ENCODE measurements around the gene AP2A1.
A peak's percentile ranks its signal among the peaks of the same experiment; 100 is the strongest.

DNA sequence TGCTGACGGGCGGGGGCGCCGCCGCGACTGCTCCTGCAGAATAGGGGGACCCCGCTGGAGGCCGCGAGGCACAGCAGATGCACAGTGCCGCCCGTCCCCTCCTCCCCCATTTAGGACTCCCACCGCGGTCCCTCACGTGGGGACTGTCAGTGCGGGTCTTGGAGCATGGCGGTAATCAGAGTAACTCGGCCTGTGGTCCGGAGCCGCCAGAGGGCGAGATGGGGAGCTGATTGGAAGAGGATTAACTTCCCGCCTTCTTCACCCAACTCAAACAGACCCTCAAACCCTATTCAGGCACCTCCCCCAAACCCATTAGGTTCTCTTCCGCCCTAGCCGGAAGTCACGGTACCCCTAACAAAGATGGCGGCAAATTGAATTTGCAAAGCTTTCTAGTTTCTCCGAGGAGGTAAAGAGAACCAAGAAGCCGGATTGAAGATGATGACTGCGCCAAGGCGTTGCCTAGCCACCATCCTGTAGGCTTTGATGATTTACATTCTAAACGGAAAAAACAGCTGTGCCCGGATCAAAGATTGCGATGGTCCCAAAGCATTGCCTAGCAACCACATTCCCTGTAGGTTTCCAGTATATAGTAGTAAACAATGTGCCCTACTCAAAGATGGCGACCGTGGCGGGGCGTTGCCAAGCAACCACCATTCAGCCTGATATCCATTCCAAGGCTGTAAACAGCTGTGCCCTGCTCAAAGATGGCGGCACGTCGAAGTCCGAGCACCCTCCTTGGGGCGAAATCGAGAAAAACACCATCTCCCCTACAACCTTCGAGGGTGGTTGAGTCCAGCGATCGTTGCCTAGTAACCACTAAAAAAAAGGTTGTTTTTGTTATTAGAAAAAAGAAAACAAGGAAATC, 46.4 kb downstream of the AP2A1 start, which contains the start of gene FUZ:
- TF ChIP-seq POLR2A (IDR thresholded peaks at IDR 0.05) = peak in 1 of 2 donors; percentile 14
- TF ChIP-seq, protein P1, sequence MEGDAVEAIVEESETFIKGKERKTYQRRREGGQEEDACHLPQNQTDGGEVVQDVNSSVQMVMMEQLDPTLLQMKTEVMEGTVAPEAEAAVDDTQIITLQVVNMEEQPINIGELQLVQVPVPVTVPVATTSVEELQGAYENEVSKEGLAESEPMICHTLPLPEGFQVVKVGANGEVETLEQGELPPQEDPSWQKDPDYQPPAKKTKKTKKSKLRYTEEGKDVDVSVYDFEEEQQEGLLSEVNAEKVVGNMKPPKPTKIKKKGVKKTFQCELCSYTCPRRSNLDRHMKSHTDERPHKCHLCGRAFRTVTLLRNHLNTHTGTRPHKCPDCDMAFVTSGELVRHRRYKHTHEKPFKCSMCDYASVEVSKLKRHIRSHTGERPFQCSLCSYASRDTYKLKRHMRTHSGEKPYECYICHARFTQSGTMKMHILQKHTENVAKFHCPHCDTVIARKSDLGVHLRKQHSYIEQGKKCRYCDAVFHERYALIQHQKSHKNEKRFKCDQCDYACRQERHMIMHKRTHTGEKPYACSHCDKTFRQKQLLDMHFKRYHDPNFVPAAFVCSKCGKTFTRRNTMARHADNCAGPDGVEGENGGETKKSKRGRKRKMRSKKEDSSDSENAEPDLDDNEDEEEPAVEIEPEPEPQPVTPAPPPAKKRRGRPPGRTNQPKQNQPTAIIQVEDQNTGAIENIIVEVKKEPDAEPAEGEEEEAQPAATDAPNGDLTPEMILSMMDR (IDR thresholded peaks at IDR 0.05) = peak in 3 of 4 experiments; percentile 39 to 51 (median 40)

Data from gastroesophageal sphincter (tissue), 3 donors.